Activated CD4-positive, alpha-beta T cell treated with anti-CD3 and anti-CD28 coated beads, Interleukin-10, Interleukin-2, amounts not matched to agents 100 ng/mL and 50 ng/mL, durations not matched to agents 16 hours and 8 hours (primary cell): ENCODE data around the gene INPP5D.
A peak's percentile ranks its signal among the peaks of the same experiment; 100 is the strongest.

Source experiments
- DNase-seq: peaks from one replicate; pipeline ENCODE4 v3.0.0-alpha.2; 2020

The INPP5D gene

GRCh38 chr2:233250985-233251305 is 190.8 kb downstream of the INPP5D start:
- peak; percentile 15 for DNase-seq

GRCh38 chr2:233251306-233252116 is 191.4 kb downstream of the INPP5D start, which contains the start of gene ATG16L1:
Gene ATG16L1 (plus strand): TSS chr2:233251673. CDS start chr2:233251828, 155 bp downstream.
- peak; percentile 98 for DNase-seq

GRCh38 chr2:233252227-233252626 is 192.1 kb downstream of the INPP5D start:
- no peak for DNase-seq

DNA sequence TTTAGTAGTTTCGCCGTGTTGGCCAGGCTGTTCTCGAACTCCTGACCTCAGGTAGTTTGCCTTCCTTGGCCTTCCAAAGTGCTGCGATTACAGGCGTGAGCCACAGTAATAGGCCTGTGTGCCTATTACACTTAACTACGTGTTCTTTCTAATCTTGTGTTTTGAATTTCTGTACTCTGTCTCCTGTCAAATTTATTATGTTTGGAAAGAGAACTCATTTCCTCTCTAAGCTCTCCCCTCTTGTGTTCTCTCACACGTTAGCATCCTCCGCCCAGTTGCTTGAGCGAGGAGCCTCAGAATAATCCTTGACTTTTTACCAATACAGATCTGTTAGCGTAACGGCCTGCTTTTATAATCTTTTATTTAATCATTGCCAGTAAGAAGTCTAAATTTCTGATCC is 195.0 kb downstream of the INPP5D start:
- no peak for DNase-seq

- DNase-seq, result no peak
Measured at GRCh38 chr2:233256048-233256447, 195.9 kb downstream of the INPP5D start.
